Ishikawa (cell line): ENCODE data around the gene PDZD2.

Source experiments
- CEBPB ChIP-seq: IDR thresholded peaks from 2 replicates; pipeline ENCODE4 v1.6.1; 2012
- CREB1 ChIP-seq: IDR thresholded peaks from 2 replicates; pipeline ENCODE4 v1.6.1; 2012; ENCODE audit warnings: low read depth
- EGR1 ChIP-seq: IDR thresholded peaks from 2 replicates; pipeline ENCODE4 v1.6.1; 2012
- EP300 ChIP-seq: IDR thresholded peaks from 2 replicates; pipeline ENCODE4 v1.6.1; 2012; ENCODE audit warnings: borderline replicate concordance
- FOXM1 ChIP-seq: IDR thresholded peaks from 2 replicates; pipeline ENCODE4 v1.6.1; 2012; ENCODE audit warnings: low read depth, borderline replicate concordance
- NFIC ChIP-seq: IDR thresholded peaks from 2 replicates; pipeline ENCODE4 v1.6.1; 2012
- RAD21 ChIP-seq: IDR thresholded peaks from 2 replicates; pipeline ENCODE4 v1.6.1; 2012; ENCODE audit warnings: low read depth
- TAF1 ChIP-seq: IDR thresholded peaks from 2 replicates; pipeline ENCODE4 v1.6.1; 2012; ENCODE audit warnings: low read depth, mild to moderate bottlenecking
- TCF12 ChIP-seq: IDR thresholded peaks from 2 replicates; pipeline ENCODE4 v1.6.1; 2012; ENCODE audit warnings: low read depth
- TEAD4 ChIP-seq: IDR thresholded peaks from 2 replicates; pipeline ENCODE4 v1.6.1; 2012
- YY1 ChIP-seq: IDR thresholded peaks from 2 replicates; pipeline ENCODE4 v1.6.1; 2012; ENCODE audit warnings: low read depth
- ZBTB7A ChIP-seq: IDR thresholded peaks from 2 replicates; pipeline ENCODE4 v1.6.1; 2012; ENCODE audit warnings: low read depth
- TF ChIP-seq, protein P1 (sequence below): IDR thresholded peaks from 2 replicates; pipeline ENCODE4 v1.6.1; 2012
- TF ChIP-seq, protein P2 (sequence below): IDR thresholded peaks from 2 replicates; pipeline ENCODE4 v1.6.1; 2012
- TF ChIP-seq, protein P3 (sequence below): IDR thresholded peaks from 2 replicates; pipeline ENCODE4 v1.6.1; 2012; ENCODE audit warnings: low read depth, mild to moderate bottlenecking

PDZD2 gene

DNA sequence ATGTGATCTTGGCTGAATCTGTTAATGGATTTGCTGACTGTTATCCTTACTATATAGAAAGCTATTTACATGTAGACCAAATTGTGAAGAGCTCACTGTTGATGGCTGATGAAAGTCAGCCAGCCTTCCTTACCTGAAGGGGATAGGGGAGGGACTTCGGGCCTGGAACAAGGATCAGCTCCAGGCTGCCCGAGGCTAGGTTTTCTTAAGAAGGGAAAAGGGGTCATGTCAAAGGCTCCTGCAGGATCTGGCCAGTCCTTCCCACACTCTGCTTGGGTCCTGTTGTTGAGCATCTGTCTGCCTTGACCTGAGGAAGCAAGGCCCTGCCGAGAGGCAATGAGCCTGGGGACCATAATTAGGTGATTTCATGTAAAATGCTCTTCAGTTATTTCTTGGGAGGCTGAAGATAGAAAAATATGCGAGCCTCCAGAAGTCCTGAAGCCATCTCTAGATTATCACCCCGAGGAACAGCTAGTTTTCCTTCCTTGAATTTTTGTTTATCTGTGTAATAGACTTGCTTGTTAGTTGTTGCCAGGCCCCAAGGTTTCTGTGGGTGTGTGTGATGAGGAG lies 261.4 kb downstream of the PDZD2 start:
- no peak for TF ChIP-seq YY1
- no peak for TF ChIP-seq EP300
- TF ChIP-seq TEAD4, result no peak
- TF ChIP-seq, protein P1, sequence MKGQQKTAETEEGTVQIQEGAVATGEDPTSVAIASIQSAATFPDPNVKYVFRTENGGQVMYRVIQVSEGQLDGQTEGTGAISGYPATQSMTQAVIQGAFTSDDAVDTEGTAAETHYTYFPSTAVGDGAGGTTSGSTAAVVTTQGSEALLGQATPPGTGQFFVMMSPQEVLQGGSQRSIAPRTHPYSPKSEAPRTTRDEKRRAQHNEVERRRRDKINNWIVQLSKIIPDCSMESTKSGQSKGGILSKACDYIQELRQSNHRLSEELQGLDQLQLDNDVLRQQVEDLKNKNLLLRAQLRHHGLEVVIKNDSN, result no peak
- TF ChIP-seq TAF1, result no peak
- TF ChIP-seq CREB1, result no peak
- no peak for TF ChIP-seq RAD21
- no peak for TF ChIP-seq NFIC
- TF ChIP-seq, protein P2, sequence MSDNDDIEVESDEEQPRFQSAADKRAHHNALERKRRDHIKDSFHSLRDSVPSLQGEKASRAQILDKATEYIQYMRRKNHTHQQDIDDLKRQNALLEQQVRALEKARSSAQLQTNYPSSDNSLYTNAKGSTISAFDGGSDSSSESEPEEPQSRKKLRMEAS, result no peak
- TF ChIP-seq, protein P3, sequence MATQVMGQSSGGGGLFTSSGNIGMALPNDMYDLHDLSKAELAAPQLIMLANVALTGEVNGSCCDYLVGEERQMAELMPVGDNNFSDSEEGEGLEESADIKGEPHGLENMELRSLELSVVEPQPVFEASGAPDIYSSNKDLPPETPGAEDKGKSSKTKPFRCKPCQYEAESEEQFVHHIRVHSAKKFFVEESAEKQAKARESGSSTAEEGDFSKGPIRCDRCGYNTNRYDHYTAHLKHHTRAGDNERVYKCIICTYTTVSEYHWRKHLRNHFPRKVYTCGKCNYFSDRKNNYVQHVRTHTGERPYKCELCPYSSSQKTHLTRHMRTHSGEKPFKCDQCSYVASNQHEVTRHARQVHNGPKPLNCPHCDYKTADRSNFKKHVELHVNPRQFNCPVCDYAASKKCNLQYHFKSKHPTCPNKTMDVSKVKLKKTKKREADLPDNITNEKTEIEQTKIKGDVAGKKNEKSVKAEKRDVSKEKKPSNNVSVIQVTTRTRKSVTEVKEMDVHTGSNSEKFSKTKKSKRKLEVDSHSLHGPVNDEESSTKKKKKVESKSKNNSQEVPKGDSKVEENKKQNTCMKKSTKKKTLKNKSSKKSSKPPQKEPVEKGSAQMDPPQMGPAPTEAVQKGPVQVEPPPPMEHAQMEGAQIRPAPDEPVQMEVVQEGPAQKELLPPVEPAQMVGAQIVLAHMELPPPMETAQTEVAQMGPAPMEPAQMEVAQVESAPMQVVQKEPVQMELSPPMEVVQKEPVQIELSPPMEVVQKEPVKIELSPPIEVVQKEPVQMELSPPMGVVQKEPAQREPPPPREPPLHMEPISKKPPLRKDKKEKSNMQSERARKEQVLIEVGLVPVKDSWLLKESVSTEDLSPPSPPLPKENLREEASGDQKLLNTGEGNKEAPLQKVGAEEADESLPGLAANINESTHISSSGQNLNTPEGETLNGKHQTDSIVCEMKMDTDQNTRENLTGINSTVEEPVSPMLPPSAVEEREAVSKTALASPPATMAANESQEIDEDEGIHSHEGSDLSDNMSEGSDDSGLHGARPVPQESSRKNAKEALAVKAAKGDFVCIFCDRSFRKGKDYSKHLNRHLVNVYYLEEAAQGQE, result no peak
- no peak for TF ChIP-seq ZBTB7A
- TF ChIP-seq EGR1, result no peak
- TF ChIP-seq TCF12, result no peak
- TF ChIP-seq FOXM1, result no peak

DNA sequence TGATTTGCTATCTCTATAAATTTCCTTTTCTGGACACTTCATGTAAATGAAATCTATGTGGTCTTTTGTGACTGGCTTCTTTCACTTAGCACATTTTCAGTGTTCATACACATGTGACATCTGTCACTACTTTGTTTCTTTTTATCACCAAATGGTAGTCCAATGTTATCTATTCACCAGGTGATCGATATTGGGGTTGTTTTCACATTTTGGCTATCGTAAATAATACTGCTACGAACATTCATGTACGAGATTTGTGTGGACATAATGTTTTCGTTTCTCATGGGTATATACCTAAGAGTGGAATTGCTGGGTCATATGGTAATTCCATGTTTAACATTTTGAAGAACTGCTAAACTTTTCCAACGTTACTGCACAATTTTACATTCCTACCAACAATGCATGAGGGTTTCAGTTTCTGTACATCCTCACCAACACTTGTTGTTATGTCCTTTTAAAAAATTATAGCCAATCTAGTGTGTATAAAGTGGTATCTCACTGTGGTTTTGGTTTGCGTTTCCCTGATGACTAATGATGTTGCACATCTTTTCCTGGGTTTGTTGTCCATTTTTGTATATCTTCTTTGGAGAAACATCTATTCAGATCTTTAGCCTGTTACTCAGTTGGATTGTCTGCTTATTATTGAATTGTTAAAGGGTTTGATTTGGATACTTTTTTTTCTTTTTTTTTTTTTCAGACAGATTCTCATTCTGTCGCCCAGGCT lies 263.0 kb downstream of the PDZD2 start:
- TF ChIP-seq RAD21 (no peak), TEAD4 (no peak), EGR1 (no peak), TAF1 (no peak), YY1 (no peak), CEBPB (no peak), TCF12 (no peak), NFIC (no peak), CREB1 (no peak), EP300 (no peak), FOXM1 (no peak), ZBTB7A (no peak)
- TF ChIP-seq, protein P2, result no peak
- TF ChIP-seq, protein P1, result no peak
- TF ChIP-seq, protein P3, result no peak

DNA sequence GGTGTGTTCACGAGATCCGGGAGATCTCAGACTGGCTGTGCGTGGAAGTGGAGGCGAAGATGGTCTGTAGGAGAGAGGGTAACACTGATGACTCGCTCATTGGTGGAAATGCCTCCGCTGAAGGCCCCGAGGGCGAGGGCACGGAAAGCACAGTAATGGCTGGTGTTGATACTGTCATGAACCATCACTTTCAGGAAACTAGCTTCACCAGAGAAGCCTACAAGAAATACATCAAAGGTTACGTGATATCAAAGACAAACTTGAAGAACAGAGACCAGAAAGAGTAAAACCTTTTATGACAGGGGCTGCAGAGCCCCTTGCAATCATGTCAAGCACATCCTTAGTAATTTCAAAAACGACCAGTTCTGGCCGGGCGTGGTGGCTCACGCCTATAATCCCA lies 269.5 kb downstream of the PDZD2 start:
- no peak for TF ChIP-seq EGR1
- no peak for TF ChIP-seq CEBPB
- TF ChIP-seq, protein P3, result no peak
- no peak for TF ChIP-seq EP300
- TF ChIP-seq TEAD4, result no peak
- no peak for TF ChIP-seq TCF12
- TF ChIP-seq ZBTB7A, result no peak
- TF ChIP-seq, protein P1, result no peak
- no peak for TF ChIP-seq FOXM1
- TF ChIP-seq, protein P2, result no peak
